Measurements from ENCODE around the gene PACS1.

PACS1 gene

DNA sequence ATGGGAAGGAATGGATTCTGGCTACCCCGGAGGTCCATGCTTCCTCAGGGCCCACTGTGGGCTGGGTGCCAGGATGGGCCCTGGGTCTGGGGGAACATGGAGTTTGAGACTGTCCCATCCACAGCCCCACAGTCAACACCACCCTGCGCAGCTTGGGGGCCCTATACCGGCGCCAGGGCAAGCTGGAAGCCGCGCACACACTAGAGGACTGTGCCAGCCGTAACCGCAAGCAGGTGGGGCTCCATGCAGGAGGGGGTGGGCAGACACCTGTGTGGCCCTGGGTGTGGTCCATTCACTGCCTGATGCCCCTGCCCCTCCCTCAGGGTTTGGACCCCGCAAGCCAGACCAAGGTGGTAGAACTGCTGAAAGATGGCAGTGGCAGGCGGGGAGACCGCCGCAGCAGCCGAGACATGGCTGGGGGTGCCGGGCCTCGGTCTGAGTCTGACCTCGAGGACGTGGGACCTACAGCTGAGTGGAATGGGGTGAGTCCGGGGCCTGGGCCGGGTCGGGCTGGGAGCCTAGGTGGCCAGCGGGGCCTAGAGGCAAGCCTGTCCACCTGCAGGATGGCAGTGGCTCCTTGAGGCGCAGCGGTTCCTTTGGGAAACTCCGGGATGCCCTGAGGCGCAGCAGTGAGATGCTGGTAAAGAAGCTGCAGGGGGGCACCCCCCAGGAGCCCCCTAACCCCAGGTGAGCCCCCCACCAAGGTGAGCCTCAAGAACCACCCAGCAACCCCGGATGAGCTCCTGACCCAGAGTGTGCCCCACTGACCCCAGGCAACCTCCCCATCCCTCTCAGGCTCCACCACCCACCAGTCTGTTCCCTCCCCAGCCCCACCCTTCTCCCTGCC lies 195.7 kb downstream of the PACS1 start:
- Histone ChIP-seq H3K27me3 (ENCODE audit: control insufficient read depth, low read length) (no peaks in the 10 kb centered on the region), H3K4me3 (ENCODE audit: low read length) (no peak overlapping the region), H3K27ac (ENCODE audit: low read depth, low read length) (no peak overlapping the region), H3K9me3 (ENCODE audit: control insufficient read depth, insufficient read depth, low read length) (no peaks in the 10 kb centered on the region), H3K9me2 (replicated peaks; ENCODE audit: control insufficient read depth, low read length) (no peaks in the 10 kb centered on the region), H3F3A (ENCODE audit: control insufficient read depth, insufficient read depth) (peaks cover 5% of the 10 kb centered on the region), H3K4me2 (ENCODE audit: low read length) (no peak overlapping the region), H4K20me1 (ENCODE audit: control insufficient read depth, insufficient read depth, low read depth, low read length) (peaks cover 4% of the 10 kb centered on the region), H3K4me1 (ENCODE audit: control insufficient read depth, low read length) (peaks cover 20% of the 10 kb centered on the region), H3K36me3 (ENCODE audit: control insufficient read depth, low read length) (peaks cover 72% of the 10 kb centered on the region), H3K79me2 (ENCODE audit: control insufficient read depth, low read length) (peaks cover 22% of the 10 kb centered on the region)
- no peak for TF ChIP-seq EZH2phosphoT487 (IDR thresholded peaks at IDR 0.05; ENCODE audit: borderline replicate concordance, low read length)
- TF ChIP-seq, protein P1, sequence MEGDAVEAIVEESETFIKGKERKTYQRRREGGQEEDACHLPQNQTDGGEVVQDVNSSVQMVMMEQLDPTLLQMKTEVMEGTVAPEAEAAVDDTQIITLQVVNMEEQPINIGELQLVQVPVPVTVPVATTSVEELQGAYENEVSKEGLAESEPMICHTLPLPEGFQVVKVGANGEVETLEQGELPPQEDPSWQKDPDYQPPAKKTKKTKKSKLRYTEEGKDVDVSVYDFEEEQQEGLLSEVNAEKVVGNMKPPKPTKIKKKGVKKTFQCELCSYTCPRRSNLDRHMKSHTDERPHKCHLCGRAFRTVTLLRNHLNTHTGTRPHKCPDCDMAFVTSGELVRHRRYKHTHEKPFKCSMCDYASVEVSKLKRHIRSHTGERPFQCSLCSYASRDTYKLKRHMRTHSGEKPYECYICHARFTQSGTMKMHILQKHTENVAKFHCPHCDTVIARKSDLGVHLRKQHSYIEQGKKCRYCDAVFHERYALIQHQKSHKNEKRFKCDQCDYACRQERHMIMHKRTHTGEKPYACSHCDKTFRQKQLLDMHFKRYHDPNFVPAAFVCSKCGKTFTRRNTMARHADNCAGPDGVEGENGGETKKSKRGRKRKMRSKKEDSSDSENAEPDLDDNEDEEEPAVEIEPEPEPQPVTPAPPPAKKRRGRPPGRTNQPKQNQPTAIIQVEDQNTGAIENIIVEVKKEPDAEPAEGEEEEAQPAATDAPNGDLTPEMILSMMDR (IDR thresholded peaks at IDR 0.05; ENCODE audit: low read depth, low read length, poor library complexity, severe bottlenecking) = no peak

DNA sequence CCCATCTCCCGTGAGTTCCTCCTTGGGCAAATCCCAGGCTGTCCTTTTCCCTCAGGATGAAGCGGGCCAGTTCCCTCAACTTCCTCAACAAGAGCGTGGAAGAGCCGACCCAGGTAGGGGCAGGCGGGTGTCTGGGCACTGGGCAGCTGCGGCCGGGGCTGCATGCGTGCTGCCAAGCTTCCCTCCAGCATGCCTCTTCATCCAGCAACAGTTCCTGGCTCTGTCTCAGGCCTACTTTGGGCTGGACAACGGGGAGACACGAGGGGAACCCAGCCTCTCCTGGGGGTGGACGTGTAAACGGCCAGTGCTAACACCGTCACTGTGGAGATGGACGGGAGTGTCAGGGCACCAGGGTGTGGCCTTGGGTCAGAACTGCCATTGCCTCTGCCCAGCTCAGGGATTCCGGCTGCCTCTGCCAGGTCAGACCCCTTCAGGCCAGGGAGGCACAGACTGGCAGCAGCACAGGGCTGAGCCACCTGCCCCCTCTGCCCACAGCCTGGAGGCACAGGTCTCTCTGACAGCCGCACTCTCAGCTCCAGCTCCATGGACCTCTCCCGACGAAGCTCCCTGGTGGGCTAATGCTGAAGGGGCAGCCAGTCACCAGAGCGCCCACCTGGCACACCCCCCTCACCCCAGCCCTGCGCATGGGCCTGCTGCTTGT lies 196.4 kb downstream of the PACS1 start:
- Histone ChIP-seq H3F3A (ENCODE audit: control insufficient read depth, insufficient read depth) (peaks cover 5% of the 10 kb centered on the region), H3K4me3 (ENCODE audit: low read length) (no peak overlapping the region), H3K27ac (ENCODE audit: low read depth, low read length) (no peak overlapping the region), H4K20me1 (ENCODE audit: control insufficient read depth, insufficient read depth, low read depth, low read length) (peaks cover 5% of the 10 kb centered on the region), H3K4me1 (ENCODE audit: control insufficient read depth, low read length) (peaks cover 20% of the 10 kb centered on the region), H3K9me3 (ENCODE audit: control insufficient read depth, insufficient read depth, low read length) (no peaks in the 10 kb centered on the region), H3K9me2 (replicated peaks; ENCODE audit: control insufficient read depth, low read length) (no peaks in the 10 kb centered on the region), H3K4me2 (ENCODE audit: low read length) (peak overlapping the region; percentile 64), H3K79me2 (ENCODE audit: control insufficient read depth, low read length) (peaks cover 24% of the 10 kb centered on the region), H3K36me3 (ENCODE audit: control insufficient read depth, low read length) (peaks cover 71% of the 10 kb centered on the region), H3K27me3 (ENCODE audit: control insufficient read depth, low read length) (no peaks in the 10 kb centered on the region)
- TF ChIP-seq, protein P1 (IDR thresholded peaks at IDR 0.05; ENCODE audit: low read depth, low read length, poor library complexity, severe bottlenecking) = no peak
- TF ChIP-seq EZH2phosphoT487 (IDR thresholded peaks at IDR 0.05; ENCODE audit: borderline replicate concordance, low read length) = no peak

DNA sequence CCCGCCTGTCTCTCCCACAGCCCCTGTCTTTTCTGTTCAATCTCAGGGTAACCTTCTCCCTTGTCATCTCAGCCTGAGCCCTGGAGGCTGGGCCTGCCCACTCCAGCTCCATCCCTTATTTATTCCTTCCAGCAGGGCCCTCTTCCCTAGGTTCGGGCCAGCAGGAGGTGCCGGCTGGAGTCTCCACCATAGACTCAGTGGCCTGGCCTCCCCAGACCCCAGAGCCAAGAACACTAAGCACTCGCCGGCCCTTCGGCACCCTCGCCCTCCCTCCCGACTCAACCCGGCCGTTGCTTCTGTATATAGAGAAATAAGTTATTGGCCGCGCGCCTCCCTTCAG lies 196.9 kb downstream of the PACS1 start:
- Histone ChIP-seq H3K9me2 (replicated peaks; ENCODE audit: control insufficient read depth, low read length) (no peaks in the 10 kb centered on the region), H3F3A (ENCODE audit: control insufficient read depth, insufficient read depth) (peaks cover 5% of the 10 kb centered on the region), H3K9me3 (ENCODE audit: control insufficient read depth, insufficient read depth, low read length) (no peaks in the 10 kb centered on the region), H4K20me1 (ENCODE audit: control insufficient read depth, insufficient read depth, low read depth, low read length) (peaks cover 5% of the 10 kb centered on the region), H3K4me2 (ENCODE audit: low read length) (peak overlapping the region; percentile 64), H3K36me3 (ENCODE audit: control insufficient read depth, low read length) (peaks cover 72% of the 10 kb centered on the region), H3K4me1 (ENCODE audit: control insufficient read depth, low read length) (peaks cover 20% of the 10 kb centered on the region), H3K27ac (ENCODE audit: low read depth, low read length) (no peak overlapping the region), H3K4me3 (ENCODE audit: low read length) (peak overlapping the region; percentile 96), H3K79me2 (ENCODE audit: control insufficient read depth, low read length) (peaks cover 26% of the 10 kb centered on the region), H3K27me3 (ENCODE audit: control insufficient read depth, low read length) (no peaks in the 10 kb centered on the region)
- TF ChIP-seq EZH2phosphoT487 (IDR thresholded peaks at IDR 0.05; ENCODE audit: borderline replicate concordance, low read length) = no peak
- TF ChIP-seq, protein P1 (IDR thresholded peaks at IDR 0.05; ENCODE audit: low read depth, low read length, poor library complexity, severe bottlenecking) = no peak
